HCT116 (cell line): Measurements from ENCODE around the gene SPSB4.

Experiments used
- ATF3 ChIP-seq: IDR thresholded peaks from 2 replicates; pipeline ENCODE4 v1.6.1; 2012
- CTCF ChIP-seq, 3 experiments: fragments of 200-600 bp in 1 of 3; sonication (generic) in 1 of 3; IDR thresholded peaks in 2 of 3; conservative IDR thresholded peaks in 1 of 3; 2 replicates each; pipeline ENCODE4 v1.5.1; 2012 to 2017; ENCODE audit warnings: low read depth in 2 of 3, low read length in 2 of 3, antibody characterized with exemption in 1 of 3, borderline replicate concordance in 1 of 3, control low read depth in 1 of 3, mild to moderate bottlenecking in 1 of 3, mixed read lengths in 1 of 3, mixed run types in 1 of 3, moderate library complexity in 1 of 3; ENCODE audit not compliant: insufficient read depth in 1 of 3
- EGR1 ChIP-seq: IDR thresholded peaks from 2 replicates; pipeline ENCODE4 v1.6.1; 2012; ENCODE audit warnings: low read depth
- EZH2phosphoT487 ChIP-seq: fragments of 200-600 bp; IDR thresholded peaks from 2 replicates; pipeline ENCODE4 v1.6.1; 2018; ENCODE audit warnings: antibody characterized with exemption, borderline replicate concordance
- FOSL1 ChIP-seq: IDR thresholded peaks from 2 replicates; pipeline ENCODE4 v1.6.1; 2012; ENCODE audit warnings: low read depth
- MAX ChIP-seq: IDR thresholded peaks from 2 replicates; pipeline ENCODE4 v1.6.1; 2012
- POLR2A ChIP-seq: IDR thresholded peaks from 2 replicates; pipeline ENCODE4 v1.7.0; 2011; ENCODE audit warnings: borderline replicate concordance; ENCODE audit not compliant: insufficient read depth, insufficient read length; ENCODE audit errors: extremely low read depth
- RAD21 ChIP-seq: IDR thresholded peaks from 2 replicates; pipeline ENCODE4 v1.6.1; 2012; ENCODE audit warnings: low read depth, mild to moderate bottlenecking
- TCF7L2 ChIP-seq: IDR thresholded peaks from 2 replicates; pipeline ENCODE4 v1.7.0; 2011; ENCODE audit warnings: borderline replicate concordance, inconsistent platforms; ENCODE audit not compliant: insufficient read depth, insufficient read length; ENCODE audit errors: extremely low read depth
- ZBTB33 ChIP-seq: IDR thresholded peaks from 2 replicates; pipeline ENCODE4 v1.6.1; 2011; ENCODE audit warnings: mild to moderate bottlenecking, low read length, moderate library complexity; ENCODE audit not compliant: insufficient replicate concordance; ENCODE audit errors: extremely low read depth
- ZFX ChIP-seq: fragments of 450-650 bp; IDR thresholded peaks from 2 replicates; pipeline ENCODE4 v1.6.1; 2017

GRCh38 chr3:141081141-141081795 lies 30.1 kb downstream of the SPSB4 start:
- TF ChIP-seq MAX (no peak), CTCF (IDR thresholded peaks at IDR 0.05 in 2 of 3, conservative IDR thresholded peaks at IDR 0.05 in 1 of 3; ENCODE audit: borderline replicate concordance in 1 of 3, insufficient read depth in 1 of 3, low read depth in 2 of 3, low read length in 2 of 3) (no peak), EZH2phosphoT487 (no peak), ZFX (no peak), ATF3 (no peak), ZBTB33 (no peak), RAD21 (no peak), POLR2A (no peak), TCF7L2 (no peak), EGR1 (no peak), FOSL1 (no peak)
